ENCODE results near the gene SMIM32.

SMIM32 gene

DNA sequence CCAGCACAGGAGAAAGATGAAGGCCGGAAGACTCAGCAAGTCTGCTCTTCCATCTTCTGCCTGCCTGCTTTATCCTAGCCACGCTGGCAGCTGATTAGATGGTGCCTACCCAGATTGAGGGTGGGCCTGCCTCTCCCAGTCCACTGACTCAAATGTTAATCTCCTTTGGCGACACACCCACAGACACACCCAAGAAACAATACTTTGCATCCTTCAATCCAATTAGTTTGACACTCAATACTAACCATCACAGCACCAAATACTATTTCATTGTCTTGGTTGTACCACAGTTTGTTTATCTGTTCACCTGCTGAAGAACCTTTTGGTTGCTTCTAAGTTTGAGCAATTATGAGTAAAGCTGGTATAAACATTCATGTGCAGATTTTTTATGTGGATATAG lies 23.7 kb downstream of the SMIM32 start:
- TF ChIP-seq, protein P1, sequence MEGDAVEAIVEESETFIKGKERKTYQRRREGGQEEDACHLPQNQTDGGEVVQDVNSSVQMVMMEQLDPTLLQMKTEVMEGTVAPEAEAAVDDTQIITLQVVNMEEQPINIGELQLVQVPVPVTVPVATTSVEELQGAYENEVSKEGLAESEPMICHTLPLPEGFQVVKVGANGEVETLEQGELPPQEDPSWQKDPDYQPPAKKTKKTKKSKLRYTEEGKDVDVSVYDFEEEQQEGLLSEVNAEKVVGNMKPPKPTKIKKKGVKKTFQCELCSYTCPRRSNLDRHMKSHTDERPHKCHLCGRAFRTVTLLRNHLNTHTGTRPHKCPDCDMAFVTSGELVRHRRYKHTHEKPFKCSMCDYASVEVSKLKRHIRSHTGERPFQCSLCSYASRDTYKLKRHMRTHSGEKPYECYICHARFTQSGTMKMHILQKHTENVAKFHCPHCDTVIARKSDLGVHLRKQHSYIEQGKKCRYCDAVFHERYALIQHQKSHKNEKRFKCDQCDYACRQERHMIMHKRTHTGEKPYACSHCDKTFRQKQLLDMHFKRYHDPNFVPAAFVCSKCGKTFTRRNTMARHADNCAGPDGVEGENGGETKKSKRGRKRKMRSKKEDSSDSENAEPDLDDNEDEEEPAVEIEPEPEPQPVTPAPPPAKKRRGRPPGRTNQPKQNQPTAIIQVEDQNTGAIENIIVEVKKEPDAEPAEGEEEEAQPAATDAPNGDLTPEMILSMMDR (conservative IDR thresholded peaks at IDR 0.05; ENCODE audit: low read depth, low read length): no peak
- DNase-seq (ENCODE audit: low read depth): no peak
- H3K4me3 ChIP-seq (ENCODE audit: low read length): no peak overlapping the region

DNA sequence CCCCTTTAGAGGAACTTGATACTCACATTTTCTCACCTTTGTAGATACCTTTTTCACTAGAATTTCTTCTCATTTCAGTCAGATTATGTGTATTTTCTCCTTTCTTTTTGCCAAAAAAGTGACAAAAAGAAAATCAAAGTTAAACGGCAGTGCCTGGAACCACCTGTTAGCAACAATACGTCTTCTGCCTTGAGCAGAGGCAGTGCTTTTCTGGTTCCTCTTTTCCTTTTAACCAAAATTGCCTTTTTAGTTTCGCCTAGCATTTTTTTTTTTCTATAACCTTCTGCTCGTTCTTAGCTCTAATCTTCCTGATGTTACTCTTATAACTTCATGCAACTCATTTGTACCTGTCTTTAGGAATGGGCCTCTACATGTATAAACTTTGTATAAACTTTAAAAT lies 26.1 kb downstream of the SMIM32 start:
- TF ChIP-seq, protein P1 (conservative IDR thresholded peaks at IDR 0.05; ENCODE audit: low read depth, low read length): no peak
- H3K4me3 ChIP-seq (ENCODE audit: low read length): no peak overlapping the region
- no peak for DNase-seq (ENCODE audit: low read depth)

DNA sequence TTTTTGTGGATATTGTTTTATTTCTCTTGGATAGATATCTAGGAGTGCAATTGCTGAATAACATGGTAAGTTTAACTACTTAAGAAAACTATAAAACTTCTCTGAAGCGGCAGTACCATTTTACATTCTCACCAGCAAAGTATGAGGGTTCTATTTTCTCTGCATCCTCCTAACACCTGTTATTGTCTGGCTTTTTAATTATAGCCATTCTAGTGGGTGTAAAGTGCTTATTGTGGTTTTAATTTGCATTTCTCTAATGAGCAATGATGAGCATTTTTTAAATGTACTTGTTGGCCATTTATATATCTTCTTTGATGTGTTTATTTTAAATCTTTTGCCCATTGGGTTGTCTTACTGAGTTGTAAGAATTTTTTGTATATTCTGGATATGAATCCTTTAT lies 28.7 kb downstream of the SMIM32 start:
- no peak overlapping the region for H3K4me3 ChIP-seq (ENCODE audit: low read length)
- TF ChIP-seq, protein P1 (conservative IDR thresholded peaks at IDR 0.05; ENCODE audit: low read depth, low read length): no peak
- no peak for DNase-seq (ENCODE audit: low read depth)

DNA sequence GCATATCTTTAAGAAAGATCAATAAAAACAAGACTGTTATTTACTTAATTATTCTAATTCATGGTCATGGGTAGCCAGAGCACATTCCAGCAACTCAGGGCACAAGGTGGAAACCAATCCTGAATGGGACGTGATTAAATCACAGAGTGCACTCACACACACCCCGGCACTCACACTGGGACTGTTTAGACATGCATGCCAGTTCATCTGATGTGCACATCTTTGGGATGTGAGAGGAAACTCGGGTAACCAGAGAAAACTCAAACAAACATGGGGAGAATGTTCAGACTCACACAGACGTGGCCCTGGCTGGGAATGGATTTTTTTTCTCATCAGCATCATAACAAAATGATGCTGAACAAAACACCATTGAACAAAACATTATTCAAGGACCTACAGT lies 31.0 kb downstream of the SMIM32 start:
- TF ChIP-seq, protein P1 (conservative IDR thresholded peaks at IDR 0.05; ENCODE audit: low read depth, low read length): no peak
- H3K4me3 ChIP-seq (ENCODE audit: low read length): no peak overlapping the region
- no peak for DNase-seq (ENCODE audit: low read depth)

DNA sequence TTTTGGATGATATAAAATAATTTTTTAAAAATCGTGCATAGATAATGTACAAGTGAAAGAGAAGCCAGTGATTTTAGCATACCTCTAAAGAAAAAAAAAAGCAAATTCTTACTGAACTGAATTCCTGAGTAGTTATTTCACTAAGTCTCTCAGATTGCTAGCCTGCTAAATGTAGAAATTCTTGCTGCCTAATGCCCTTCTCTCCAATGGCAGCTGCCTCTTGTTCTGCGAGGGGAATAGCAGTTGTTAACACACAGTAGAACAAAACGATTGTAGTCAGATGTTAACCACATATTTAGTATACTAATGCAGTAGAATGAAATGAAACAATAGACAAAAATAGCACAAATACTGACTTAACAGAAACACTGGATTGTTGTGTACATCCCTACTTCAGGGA lies 33.5 kb downstream of the SMIM32 start:
- no peak overlapping the region for H3K4me3 ChIP-seq (ENCODE audit: low read length)
- TF ChIP-seq, protein P1 (conservative IDR thresholded peaks at IDR 0.05; ENCODE audit: low read depth, low read length): no peak
- DNase-seq (ENCODE audit: low read depth): no peak

DNA sequence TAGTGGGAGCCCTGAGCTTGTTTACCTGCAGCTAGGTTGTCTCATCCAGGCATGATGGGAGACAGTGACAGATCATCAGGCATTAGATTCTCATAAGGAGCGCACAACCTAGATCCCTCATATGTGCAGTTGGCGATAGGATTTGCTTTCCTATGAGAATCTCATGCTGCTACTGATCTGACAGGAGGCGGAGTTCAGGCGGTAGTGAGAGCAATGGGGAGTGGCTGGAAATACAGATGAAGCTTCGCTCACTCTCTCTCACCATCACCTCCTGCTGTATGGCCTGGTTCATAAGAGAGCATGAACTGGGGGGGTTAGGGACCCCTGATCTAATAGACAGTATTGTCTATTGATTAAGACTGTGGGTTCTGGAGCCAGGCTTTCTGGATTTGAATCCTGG lies 35.4 kb downstream of the SMIM32 start:
- no peak overlapping the region for H3K4me3 ChIP-seq (ENCODE audit: low read length)
- TF ChIP-seq, protein P1 (conservative IDR thresholded peaks at IDR 0.05; ENCODE audit: low read depth, low read length): no peak
- no peak for DNase-seq (ENCODE audit: low read depth)

DNA sequence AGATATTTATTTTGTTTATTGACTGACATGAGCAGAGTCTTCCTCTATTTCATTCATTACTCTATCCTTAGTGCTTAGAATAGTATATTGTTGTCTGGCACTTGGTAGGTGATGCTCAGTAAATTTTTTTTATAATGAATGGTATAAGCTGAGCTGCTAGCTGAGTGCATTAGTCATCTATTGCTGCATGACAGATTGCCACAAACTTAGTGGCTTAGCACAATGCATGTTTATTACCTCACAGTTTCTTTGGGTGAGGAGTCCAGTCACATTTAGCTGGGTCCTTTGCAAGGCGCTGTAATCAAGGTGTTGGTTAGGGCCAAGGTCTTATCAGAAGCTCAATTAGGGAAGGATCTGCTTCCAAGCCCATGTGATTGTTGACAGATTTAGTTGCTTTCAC lies 37.2 kb downstream of the SMIM32 start:
- H3K4me3 ChIP-seq (ENCODE audit: low read length): no peak overlapping the region
- no peak for DNase-seq (ENCODE audit: low read depth)
- TF ChIP-seq, protein P1 (conservative IDR thresholded peaks at IDR 0.05; ENCODE audit: low read depth, low read length): no peak
